Measurements from ENCODE around the gene DEF6.
"Not testable (repeated sequence)": the region's sequence is repeated elsewhere in the genome, so short reads cannot be mapped to it uniquely, and the experiment has no call there.

The DEF6 gene

GRCh38 chr6:35283361-35283760 lies 14.3 kb upstream of the DEF6 start:
- no peak for DNase-seq

- no peak for DNase-seq
Observed at GRCh38 chr6:35287671-35288396, 9.8 kb upstream of the DEF6 start.

GRCh38 chr6:35288834-35289233 lies 8.8 kb upstream of the DEF6 start:
- no peak for DNase-seq

GRCh38 chr6:35291491-35291890 lies 6.1 kb upstream of the DEF6 start:
- no peak for DNase-seq

GRCh38 chr6:35292494-35292893 lies 5.1 kb upstream of the DEF6 start:
- DNase-seq, result no peak

- DNase-seq, result no peak
Observed at GRCh38 chr6:35293681-35294080, 3.9 kb upstream of the DEF6 start.

- DNase-seq, result no peak
Observed at GRCh38 chr6:35294308-35294945, 3.2 kb upstream of the DEF6 start.

- DNase-seq, result no peak
Observed at GRCh38 chr6:35295036-35295435, 2.6 kb upstream of the DEF6 start.

GRCh38 chr6:35295521-35296315 lies 1.9 kb upstream of the DEF6 start:
- DNase-seq, result no peak

GRCh38 chr6:35296931-35297600 lies 552 bp upstream of the DEF6 start:
- DNase-seq, result no peak

- DNase-seq, result no peak
Observed at GRCh38 chr6:35298625-35299140, 1.1 kb downstream of the DEF6 start.

GRCh38 chr6:35299674-35300073 lies 2.1 kb downstream of the DEF6 start:
- no peak for DNase-seq

- no peak for DNase-seq
Observed at GRCh38 chr6:35300848-35301247, 3.2 kb downstream of the DEF6 start.

GRCh38 chr6:35302604-35303241 lies 5.1 kb downstream of the DEF6 start:
- DNase-seq, result no peak

- no peak for DNase-seq
Observed at GRCh38 chr6:35304299-35304698, 6.7 kb downstream of the DEF6 start.

- no peak for DNase-seq
Observed at GRCh38 chr6:35305117-35305516, 7.5 kb downstream of the DEF6 start.

- not testable (repeated sequence) for DNase-seq
Observed at GRCh38 chr6:35307138-35307537, 9.5 kb downstream of the DEF6 start.

GRCh38 chr6:35308543-35308942 lies 10.9 kb downstream of the DEF6 start:
- DNase-seq, result not testable (repeated sequence)

GRCh38 chr6:35309611-35310264 lies 12.1 kb downstream of the DEF6 start:
- no peak for DNase-seq

GRCh38 chr6:35310265-35310831 lies 12.7 kb downstream of the DEF6 start:
- DNase-seq, result no peak

- DNase-seq, result no peak
Observed at GRCh38 chr6:35311390-35312075, 13.9 kb downstream of the DEF6 start.
